Hippocampal formation (tissue), 2 donors: ENCODE measurements around the gene TMEM134.

Experiments
- DNase-seq, 2 donors: peaks; one replicate each; lab custom pipeline; 2025; lab: John Stamatoyannopoulos, UW

The TMEM134 gene

DNA sequence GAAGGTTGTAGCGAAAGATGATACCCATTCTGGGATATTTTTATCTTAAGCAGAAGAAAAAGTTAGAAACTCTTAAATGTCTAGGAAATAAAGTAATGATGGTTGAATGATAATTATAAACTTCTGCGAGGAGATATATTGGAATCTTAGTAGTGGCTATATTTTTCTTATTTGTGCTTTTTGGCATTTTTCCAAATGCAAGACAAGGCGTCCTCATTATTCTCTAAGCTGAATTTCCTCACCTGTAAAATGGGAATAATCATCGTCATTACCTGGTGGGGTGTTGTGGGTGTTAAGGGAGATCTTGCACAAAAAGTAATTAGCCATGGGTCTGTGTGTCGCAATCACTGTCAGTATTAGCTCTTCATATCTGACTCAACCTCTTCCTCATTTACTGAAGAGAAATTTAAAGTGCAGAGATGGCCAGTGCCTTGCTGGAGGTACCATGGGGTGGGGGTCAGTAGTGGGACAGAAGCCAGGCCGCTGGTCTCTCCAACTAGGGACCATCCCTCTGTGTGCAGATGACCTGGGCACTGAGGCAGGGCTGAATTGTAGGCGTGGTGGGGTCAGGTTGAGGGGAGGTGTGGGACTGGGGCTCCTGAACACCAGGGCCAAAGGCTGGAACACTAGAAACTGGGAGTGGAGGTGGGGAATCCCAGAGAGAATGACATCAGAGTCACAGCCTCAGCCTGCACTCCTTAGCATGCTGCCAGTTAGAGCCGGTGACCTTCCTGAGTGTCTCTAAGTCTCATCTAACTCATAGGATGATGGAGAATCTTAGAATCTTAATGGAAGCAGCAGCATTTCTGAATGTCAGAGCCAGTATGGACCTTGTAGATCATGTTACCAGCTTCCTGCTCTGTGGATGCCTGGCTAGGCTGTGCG lies 32.0 kb upstream of the TMEM134 start:
- DNase-seq = no peak

DNA sequence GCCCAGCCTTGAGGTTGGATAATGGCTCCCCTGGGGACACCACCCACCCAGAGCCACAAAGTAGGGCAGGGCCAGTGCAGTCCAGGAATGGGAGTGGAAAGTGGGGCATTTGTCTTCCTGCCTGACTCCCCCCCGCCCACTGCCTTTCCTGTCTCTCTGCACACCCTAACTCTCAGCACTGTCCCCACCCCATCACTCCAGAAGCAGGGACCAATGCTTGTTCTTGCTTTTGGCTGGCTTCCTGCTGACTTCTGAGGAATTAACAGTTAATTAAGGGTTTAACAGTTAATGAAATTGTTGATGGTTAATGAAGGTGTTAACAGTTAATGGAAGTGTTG lies 31.4 kb upstream of the TMEM134 start:
- DNase-seq = no peak

DNA sequence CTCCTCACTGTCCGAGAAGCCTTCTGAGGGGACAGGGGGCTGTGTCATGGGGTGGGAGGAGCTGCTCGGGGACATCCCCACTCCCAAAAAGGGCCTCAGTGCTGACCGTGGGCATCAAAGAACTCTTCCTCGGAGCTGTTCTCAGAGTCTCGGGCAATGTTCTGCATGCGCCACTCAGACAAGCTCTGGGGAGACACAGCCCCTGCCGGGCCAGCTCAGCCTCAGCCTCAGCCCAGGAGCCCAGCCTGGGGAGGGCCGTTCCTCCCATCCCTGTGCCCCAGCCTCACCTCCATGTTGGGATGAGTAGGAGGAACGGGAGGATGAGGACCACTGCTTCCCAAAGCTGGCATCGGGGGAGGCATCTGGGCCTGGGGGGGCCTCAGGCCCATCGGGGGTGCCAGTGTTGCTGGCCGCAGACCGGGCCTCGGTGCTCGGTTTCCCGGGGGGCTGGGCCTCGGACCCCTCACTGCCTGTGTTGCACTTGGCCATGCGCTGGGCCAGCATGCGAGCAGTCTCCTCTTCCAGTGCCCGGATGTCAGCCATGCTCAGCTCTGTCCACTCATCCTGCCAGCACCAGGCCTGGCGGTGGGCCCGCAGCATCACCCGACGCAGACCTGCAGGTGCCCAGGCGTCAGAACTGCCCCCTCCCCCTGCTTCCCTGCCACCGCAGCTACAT lies 30.9 kb upstream of the TMEM134 start:
- no peak for DNase-seq

DNA sequence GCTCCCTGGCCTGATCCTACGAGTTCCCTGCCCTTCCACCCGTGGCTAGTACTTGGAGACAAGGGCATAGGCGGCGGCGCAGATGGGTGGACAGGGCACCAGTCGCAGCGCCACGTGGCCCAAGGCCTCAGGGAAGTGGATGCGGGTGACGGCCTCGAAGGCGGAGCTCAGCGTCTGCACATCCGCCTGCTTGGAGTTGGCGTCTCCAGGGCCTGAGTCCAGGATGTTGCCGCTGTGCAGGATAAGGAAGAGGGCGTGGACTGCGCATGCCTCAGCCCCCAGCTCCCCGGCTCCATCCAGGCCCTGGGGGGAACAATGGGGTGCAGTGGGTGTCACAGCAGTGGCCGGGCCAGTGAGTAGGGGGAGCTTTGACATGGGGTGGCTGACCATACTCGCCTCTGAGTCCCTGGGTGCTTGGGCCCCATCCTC lies 29.5 kb upstream of the TMEM134 start:
- no peak for DNase-seq

DNA sequence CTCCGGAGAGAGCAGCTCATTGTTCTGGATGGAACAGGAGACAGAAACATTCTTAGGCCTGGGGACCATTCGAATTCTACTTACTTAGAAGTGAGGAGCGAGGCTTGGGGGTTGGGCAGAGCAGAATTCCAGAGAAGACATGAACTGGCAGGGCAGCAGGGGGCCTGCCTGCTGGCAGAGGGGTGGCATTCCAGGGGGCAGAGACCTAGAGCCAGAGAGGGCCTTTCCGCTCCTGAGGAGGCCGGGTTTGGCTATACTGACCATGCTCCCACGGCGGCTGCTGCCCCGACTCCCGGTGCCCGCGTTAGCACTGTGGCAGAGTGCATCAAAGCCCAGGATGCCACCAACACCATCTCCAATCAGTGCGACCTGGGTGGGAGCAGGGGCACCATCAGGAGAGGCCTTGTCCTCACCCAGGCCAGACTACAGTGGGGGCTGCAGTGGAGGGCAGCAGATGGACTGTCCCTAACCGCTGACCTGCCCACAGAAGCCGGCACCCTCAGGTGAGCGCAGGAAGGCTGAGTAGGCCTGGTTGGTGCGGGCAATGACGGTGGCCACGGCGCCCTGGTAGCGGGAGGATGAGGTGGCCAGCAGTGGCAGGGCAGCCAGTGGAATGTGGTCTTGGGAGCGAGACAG lies 28.7 kb upstream of the TMEM134 start:
- DNase-seq = no peak

DNA sequence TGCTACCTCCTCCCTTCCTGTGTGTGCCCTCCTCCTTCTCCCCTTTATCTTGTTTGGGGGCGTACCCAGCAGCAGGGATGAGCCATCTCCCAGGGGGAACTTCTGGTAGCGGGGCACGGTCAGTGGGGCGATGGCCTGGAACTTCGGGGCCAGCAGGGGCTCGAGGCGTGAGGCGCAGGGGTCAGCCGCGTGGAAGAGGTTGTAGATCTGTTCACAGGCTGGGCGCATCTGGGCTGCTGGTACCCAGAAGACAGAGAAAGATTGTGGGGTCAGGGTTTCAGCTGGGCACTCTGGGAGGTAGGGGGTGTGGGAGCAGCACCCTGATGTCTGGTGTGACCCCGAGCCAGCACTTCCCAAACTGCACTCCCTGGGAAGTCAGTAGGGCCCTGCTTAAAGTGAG lies 27.1 kb upstream of the TMEM134 start:
- DNase-seq = no peak

DNA sequence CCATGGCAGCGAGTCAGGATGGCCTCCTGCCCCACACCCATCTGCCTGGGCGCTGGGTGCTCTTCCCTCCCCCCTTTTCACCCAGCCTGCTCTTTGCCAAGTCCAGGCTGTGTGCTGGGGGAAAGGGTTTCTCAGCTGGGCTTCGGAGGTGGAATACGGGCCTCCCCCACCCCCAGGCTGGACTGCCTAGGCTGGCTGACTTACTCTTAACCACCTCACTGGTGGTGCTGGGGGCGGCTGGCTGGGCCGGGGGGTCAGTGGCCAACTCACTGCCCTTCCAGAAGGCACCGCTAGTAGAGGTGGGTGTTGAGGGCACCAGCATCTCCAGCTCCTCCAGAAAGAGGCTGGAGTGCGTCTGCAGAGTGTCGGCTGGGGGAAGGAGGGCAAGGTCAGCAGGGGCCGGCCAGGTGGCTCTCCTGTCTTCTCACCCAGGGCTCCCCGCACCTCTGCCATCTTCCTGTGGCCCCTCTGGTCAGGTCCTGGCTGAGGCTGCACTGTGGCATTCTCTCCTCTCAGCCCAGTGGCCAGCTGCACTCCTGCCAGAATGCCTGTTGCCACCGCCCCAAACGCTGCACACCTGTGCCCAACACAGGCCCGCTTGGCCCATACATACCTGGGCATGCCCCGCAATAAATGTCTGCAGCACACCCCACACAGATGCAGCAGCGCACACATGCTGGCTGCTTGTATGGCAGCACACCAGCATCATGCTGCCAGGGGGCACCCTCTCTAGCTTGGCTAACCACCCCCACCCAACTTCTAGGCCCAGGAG lies 26.4 kb upstream of the TMEM134 start:
- DNase-seq = no peak

DNA sequence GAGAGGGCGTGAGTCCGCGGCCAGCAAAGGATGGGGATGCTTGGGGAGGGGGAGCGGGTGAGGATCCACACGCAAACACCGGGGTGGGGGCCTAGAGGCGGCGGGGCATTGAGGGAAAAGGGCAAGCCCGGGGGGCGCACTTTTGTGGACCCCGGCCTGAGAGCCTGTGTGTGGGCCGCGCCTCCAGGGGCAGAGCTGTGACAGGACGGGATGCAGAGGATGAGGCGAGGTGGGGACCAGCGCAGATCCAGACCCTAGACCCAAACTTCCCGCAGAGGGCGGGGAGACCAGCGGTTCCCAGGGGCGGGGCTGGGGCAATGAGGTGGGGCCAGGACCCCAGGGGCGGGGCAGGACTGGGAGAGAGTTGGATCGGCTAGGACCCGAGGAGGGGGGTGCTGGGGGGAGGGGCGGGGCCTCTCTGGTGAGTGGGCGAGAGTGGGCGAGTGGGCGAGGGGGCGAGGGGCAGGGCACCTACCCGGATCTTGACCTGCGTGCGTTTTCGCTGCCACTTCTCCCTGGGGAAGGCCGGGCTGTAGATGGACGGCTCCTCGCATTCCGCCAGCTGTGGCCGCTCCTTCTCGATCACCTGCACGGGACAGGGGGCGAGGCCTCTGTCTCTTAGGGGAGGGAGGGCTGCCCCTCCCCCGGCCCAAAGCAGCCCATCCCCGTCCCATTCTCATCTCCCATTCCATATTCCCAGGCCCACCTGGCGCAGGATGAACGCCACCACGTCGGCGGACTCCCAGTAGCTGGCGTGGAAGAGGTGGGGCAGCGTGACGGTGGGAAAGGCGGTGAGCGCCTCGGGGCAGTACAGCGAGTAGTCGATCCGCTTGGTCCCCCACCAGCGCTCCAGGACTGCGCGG lies 25.6 kb upstream of the TMEM134 start:
- no peak for DNase-seq

DNA sequence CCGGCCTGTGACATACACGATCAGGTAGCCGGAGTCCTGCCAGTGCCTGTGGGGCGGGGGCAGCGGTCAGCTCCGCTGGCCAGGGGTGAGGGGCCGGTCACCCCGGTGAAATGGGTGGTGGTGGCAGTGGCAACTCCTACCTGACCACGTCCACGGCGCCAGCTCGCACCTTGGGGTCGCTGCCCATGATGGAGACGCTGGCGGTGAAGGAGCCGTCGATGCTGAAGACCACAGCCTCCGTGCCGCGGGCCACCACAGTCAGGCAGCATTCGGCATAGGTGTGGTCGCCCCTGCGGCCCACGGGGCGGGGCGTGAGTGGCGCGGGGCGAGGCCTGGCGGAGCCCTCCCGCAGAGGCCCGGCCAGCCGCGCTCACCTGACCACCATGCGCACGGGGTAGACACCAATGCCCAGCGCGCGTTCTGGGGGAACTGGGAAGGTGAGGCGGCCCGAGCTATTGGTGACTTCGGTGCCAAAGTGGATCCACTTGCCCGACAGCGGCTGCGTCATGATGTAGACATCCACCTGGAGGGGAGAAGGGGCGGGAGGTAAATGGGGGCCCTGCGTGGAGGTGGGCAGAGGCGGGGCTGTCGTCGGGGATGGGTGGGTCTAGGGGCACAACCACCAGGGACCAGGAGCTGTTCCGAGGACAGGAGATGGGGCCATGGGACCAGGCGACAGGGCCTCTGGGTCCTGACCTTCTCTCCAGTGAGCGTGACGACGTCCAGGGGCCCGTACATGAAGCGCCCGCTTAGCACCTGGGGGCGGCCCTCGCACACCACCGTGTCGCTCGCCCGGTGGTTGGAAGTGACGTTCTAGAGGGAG lies 24.7 kb upstream of the TMEM134 start:
- DNase-seq = no peak

DNA sequence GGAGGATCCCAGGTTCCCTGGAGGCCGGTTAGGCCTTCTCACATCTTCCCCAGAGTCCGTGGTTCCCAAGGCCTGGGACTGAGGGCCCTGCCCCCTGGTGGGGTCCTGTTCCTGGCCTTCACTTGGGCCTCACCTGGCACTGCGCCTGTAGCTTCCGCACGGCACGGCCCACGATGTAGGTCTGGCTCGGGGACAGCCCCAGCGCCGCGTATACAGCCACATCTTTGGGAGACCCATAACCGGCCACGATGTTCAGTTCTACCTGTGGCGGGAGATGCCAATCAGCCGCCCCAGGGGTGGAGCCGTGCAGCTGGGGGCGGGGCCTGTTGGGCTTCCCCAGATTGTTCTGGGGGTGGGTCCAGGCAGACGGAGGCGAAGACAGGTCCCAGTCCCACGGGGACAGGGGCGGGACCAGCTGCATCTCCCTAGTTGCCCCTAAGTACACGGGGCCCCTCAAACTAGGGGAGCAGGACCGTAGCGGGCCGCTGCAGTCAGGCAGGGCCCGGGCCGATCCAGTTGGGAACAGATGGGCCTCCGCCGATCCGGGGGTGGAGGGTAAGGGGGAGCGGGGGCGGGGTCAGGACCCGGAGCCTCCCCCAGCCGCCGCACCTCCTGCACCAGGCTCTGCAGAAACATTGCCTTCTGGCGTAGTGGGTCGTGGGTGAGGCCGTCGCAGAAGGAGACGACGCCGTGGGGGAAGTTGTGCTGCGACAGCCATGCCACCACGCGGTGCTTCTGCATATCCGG lies 23.9 kb upstream of the TMEM134 start:
- no peak for DNase-seq

DNA sequence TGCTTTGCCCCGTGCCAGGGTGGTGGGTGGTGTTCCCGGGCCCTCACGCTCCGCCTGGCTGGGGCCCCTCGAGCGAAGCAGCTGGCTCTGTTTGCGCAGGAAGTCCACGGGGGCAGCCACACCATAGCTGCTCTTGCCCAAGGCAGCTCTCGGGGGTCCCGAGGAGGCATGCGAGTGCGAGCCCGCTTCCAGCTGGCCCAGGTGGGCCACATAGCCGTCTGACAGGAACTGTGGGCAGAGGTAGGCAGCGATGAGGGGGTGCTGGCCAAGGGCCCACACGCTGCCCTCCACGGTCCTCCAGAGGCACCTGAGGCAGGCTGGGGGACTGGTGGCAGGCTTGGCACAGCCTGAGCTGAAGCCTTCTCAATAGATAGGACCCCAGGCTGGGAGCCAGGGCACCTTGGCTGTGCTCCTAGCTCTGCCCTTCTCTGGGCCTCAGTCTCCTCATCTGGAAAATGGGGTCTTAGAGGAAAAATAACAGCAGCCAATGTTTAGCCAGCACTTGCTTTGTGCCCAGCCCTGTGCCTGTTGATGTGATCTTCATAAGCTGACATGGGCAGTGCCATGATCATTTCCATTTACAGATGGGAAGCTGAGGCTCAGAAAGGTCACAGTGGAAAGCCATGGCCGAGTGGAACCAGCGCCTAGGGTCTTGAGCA lies 23.1 kb upstream of the TMEM134 start:
- no peak for DNase-seq

DNA sequence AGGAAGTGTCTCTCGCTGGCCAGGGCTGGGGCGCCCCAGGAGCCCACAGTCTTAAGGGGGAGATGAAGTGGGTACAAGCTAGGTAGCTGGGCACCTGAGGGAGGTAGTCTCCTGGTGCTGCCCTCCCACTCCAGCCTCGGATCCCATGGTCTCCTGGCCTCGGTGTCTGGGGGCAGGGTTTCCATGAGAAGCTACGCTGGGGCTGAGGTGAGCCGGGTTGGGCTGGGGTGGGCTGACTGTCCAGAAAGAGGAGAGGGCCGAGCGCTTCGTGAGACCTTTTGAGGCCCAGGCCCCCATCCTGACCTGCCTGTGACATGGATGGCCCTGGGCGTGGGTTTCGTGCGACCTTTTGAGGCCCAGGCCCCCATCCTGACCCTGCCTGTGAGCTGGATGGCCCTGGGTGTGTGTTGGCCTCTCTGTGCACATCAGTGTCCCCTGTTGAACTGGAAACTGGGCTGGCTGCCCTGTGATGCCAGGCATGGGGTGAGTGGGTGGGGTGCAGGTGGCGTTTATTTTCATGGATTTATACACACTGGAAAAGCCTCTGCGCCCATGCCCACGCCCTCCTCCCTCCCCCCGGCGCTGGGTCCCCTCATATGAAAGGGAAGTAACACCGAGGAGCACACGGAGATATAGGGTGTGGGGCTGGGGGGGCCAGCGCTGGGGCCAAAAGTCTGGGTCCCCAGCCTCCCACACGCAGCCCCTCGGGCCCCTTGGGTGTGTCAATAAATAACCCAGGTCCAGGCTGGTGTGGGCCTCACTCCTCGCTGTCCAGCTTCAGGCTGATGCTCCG lies 22.4 kb upstream of the TMEM134 start:
- DNase-seq = no peak

DNA sequence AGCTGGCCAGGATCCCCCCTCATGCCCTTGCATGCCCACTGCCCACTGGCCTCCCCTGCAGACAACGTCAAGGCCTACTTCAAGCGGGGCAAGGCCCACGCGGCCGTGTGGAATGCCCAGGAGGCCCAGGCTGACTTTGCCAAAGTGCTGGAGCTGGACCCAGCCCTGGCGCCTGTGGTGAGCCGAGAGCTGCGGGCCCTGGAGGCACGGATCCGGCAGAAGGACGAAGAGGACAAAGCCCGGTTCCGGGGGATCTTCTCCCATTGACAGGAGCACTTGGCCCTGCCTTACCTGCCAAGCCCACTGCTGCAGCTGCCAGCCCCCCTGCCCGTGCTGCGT lies 21.6 kb upstream of the TMEM134 start:
- DNase-seq = no peak

DNA sequence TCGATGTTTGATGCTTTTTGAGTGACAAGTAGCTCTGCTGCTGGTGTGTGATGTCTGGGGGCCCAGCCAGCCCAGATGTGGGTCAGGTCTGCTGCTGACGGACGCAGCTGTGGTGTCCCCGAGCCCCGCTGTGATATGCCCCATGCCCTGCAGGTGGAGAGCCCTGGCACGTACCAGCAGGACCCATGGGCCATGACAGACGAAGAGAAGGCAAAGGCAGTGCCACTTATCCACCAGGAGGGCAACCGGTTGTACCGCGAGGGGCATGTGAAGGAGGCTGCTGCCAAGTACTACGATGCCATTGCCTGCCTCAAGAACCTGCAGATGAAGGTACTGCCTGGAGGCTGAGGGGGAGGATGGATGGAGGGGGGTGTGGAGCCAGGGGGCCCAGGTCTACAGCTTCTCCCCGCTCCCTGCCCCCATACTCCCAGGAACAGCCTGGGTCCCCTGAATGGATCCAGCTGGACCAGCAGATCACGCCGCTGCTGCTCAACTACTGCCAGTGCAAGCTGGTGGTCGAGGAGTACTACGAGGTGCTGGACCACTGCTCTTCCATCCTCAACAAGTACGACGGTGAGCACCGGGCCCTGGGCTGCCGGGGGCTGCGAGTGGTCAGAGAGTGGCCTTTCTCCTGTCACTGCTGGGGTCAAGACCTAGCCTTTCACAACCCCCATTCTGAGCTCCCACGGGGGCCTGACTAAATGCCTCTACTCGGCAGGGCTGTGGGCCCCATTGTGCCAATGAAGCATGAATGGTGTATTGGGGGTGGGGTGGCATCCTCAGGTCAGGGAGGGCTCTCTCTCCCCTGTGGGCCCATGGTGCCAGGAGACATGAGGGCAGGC lies 21.1 kb upstream of the TMEM134 start:
- DNase-seq = no peak

DNA sequence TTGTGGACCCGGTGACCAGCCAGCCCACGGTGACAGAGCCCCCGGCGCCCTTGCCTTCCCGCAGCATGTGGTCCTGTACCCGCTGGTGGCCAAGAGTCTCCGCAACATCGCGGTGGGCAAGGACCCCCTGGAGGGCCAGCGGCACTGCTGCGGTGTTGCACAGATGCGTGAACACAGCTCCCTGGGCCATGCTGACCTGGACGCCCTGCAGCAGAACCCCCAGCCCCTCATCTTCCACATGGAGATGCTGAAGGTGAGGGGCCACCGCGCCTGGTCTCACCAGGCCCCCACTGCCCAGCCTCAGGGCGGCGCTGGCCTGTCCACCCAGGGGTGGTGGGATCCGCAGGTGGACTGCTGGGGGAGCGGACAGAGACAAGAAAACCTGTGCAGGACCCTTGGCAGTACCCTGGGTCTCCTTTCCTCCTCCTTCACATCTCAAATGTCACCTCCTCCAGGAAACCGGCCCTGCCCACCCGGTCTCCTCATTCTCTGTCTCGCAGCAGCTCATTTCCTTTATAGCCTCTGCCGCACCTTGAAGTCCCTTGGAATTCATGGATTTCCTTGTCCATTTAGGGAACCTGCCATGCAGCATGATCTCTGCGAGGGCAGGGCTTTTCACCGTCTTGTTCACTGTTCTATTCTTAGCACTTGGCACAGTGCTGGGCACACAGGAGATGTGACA lies 20.3 kb upstream of the TMEM134 start:
- DNase-seq = no peak

DNA sequence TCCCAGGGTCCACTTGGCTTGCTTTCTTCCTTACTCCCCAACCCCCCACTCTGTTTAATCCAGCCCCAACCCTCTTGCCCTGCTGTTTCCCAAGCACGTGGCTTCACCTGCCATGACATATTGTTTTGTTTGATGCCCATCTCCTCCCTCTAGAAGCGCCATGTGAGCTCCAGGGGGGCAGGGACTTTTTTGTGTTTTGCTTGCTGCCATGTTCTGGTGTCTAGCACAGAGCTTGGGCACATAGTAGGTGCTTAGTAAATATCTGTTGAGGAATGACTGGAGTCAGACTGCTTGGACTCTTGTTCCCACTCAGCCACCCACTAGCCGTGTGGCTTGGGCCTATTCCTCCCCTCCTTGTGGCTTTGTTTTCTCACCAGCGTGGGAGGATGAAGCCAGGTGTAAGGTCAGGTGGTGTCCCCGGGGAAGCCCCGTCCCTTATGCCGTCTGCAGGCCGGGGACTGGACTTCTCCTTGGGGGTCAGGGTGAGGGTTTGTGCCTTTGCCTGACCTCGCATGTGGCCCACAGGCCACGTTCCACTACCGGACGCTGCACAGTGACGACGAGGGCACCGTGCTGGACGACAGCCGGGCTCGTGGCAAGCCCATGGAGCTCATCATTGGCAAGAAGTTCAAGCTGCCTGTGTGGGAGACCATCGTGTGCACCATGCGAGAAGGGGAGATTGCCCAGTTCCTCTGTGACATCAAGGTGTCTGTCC lies 17.6 kb upstream of the TMEM134 start:
- no peak for DNase-seq
